ENCODE measurements around the gene WDR72.

Gene WDR72

GRCh38 chr15:53520996-53521395 is 238.5 kb downstream of the WDR72 start:
- no peak for TF ChIP-seq POLR2A (IDR thresholded peaks at IDR 0.05; ENCODE audit: low read depth, low read length)
- TF ChIP-seq POLR2AphosphoS5 (IDR thresholded peaks at IDR 0.05; ENCODE audit: low read depth, low read length), result no peak
- TF ChIP-seq TAF1 (IDR thresholded peaks at IDR 0.05; ENCODE audit: borderline replicate concordance, low read depth, low read length), result no peak
- DNase-seq (ENCODE audit: insufficient read length), result no peak
- FAIRE-seq, result no peak

GRCh38 chr15:53513431-53513830 is 246.0 kb downstream of the WDR72 start:
- DNase-seq (ENCODE audit: insufficient read length) (no peak), FAIRE-seq (no peak)
- TF ChIP-seq POLR2A (IDR thresholded peaks at IDR 0.05; ENCODE audit: low read depth, low read length) (no peak), TAF1 (IDR thresholded peaks at IDR 0.05; ENCODE audit: borderline replicate concordance, low read depth, low read length) (no peak), POLR2AphosphoS5 (IDR thresholded peaks at IDR 0.05; ENCODE audit: low read depth, low read length) (no peak)

- DNase-seq (ENCODE audit: insufficient read length) (no peak), FAIRE-seq (no peak)
- TF ChIP-seq POLR2A (IDR thresholded peaks at IDR 0.05; ENCODE audit: low read depth, low read length), result no peak
- no peak for TF ChIP-seq POLR2AphosphoS5 (IDR thresholded peaks at IDR 0.05; ENCODE audit: low read depth, low read length)
- no peak for TF ChIP-seq TAF1 (IDR thresholded peaks at IDR 0.05; ENCODE audit: borderline replicate concordance, low read depth, low read length)
Observed at GRCh38 chr15:53512029-53512428, 247.4 kb downstream of the WDR72 start.

- no peak for TF ChIP-seq TAF1 (IDR thresholded peaks at IDR 0.05; ENCODE audit: borderline replicate concordance, low read depth, low read length)
- no peak for TF ChIP-seq POLR2AphosphoS5 (IDR thresholded peaks at IDR 0.05; ENCODE audit: low read depth, low read length)
- TF ChIP-seq POLR2A (IDR thresholded peaks at IDR 0.05; ENCODE audit: low read depth, low read length), result no peak
- FAIRE-seq, result no peak
Observed at GRCh38 chr15:53511175-53511574, 248.3 kb downstream of the WDR72 start.

GRCh38 chr15:53506370-53506769 is 253.1 kb downstream of the WDR72 start:
- no peak for DNase-seq (ENCODE audit: insufficient read length)
- TF ChIP-seq POLR2A (IDR thresholded peaks at IDR 0.05; ENCODE audit: low read depth, low read length) (no peak), POLR2AphosphoS5 (IDR thresholded peaks at IDR 0.05; ENCODE audit: low read depth, low read length) (no peak), TAF1 (IDR thresholded peaks at IDR 0.05; ENCODE audit: borderline replicate concordance, low read depth, low read length) (no peak)
- FAIRE-seq, result no peak

More at GRCh38 chr15:53511175-53511574, 248.3 kb downstream of the WDR72 start:
- DNase-seq (ENCODE audit: insufficient read length), result no peak

- no peak for FAIRE-seq
- no peak for DNase-seq (ENCODE audit: insufficient read length)
- TF ChIP-seq TAF1 (IDR thresholded peaks at IDR 0.05; ENCODE audit: borderline replicate concordance, low read depth, low read length), result no peak
Observed at GRCh38 chr15:53498996-53499395, 260.5 kb downstream of the WDR72 start.

GRCh38 chr15:53490341-53490740 is 269.1 kb downstream of the WDR72 start:
- TF ChIP-seq POLR2A (IDR thresholded peaks at IDR 0.05; ENCODE audit: low read depth, low read length) (no peak), POLR2AphosphoS5 (IDR thresholded peaks at IDR 0.05; ENCODE audit: low read depth, low read length) (no peak), TAF1 (IDR thresholded peaks at IDR 0.05; ENCODE audit: borderline replicate concordance, low read depth, low read length) (no peak)
- FAIRE-seq (no peak), DNase-seq (ENCODE audit: insufficient read length) (no peak)

- TF ChIP-seq POLR2AphosphoS5 (IDR thresholded peaks at IDR 0.05; ENCODE audit: low read depth, low read length) (no peak), TAF1 (IDR thresholded peaks at IDR 0.05; ENCODE audit: borderline replicate concordance, low read depth, low read length) (no peak), POLR2A (IDR thresholded peaks at IDR 0.05; ENCODE audit: low read depth, low read length) (no peak)
- no peak for FAIRE-seq
- DNase-seq (ENCODE audit: insufficient read length), result no peak
Observed at GRCh38 chr15:53482055-53482454, 277.4 kb downstream of the WDR72 start.

GRCh38 chr15:53477981-53478766 is 281.3 kb downstream of the WDR72 start:
- DNase-seq (ENCODE audit: insufficient read length) (no peak), FAIRE-seq (no peak)
- TF ChIP-seq TAF1 (IDR thresholded peaks at IDR 0.05; ENCODE audit: borderline replicate concordance, low read depth, low read length) (no peak), POLR2AphosphoS5 (IDR thresholded peaks at IDR 0.05; ENCODE audit: low read depth, low read length) (no peak), POLR2A (IDR thresholded peaks at IDR 0.05; ENCODE audit: low read depth, low read length) (no peak)

- no peak for TF ChIP-seq TAF1 (IDR thresholded peaks at IDR 0.05; ENCODE audit: borderline replicate concordance, low read depth, low read length)
- no peak for TF ChIP-seq POLR2AphosphoS5 (IDR thresholded peaks at IDR 0.05; ENCODE audit: low read depth, low read length)
- TF ChIP-seq POLR2A (IDR thresholded peaks at IDR 0.05; ENCODE audit: low read depth, low read length), result no peak
- no peak for DNase-seq (ENCODE audit: insufficient read length)
- no peak for FAIRE-seq
Observed at GRCh38 chr15:53473886-53474285, 285.6 kb downstream of the WDR72 start.

GRCh38 chr15:53473435-53473834 is 286.0 kb downstream of the WDR72 start:
- DNase-seq (ENCODE audit: insufficient read length), result no peak
- no peak for FAIRE-seq
- TF ChIP-seq POLR2A (IDR thresholded peaks at IDR 0.05; ENCODE audit: low read depth, low read length), result no peak
- TF ChIP-seq POLR2AphosphoS5 (IDR thresholded peaks at IDR 0.05; ENCODE audit: low read depth, low read length), result no peak
- TF ChIP-seq TAF1 (IDR thresholded peaks at IDR 0.05; ENCODE audit: borderline replicate concordance, low read depth, low read length), result no peak

GRCh38 chr15:53472883-53473282 is 286.6 kb downstream of the WDR72 start:
- no peak for DNase-seq (ENCODE audit: insufficient read length)
- TF ChIP-seq POLR2AphosphoS5 (IDR thresholded peaks at IDR 0.05; ENCODE audit: low read depth, low read length), result no peak
- no peak for TF ChIP-seq POLR2A (IDR thresholded peaks at IDR 0.05; ENCODE audit: low read depth, low read length)
- no peak for TF ChIP-seq TAF1 (IDR thresholded peaks at IDR 0.05; ENCODE audit: borderline replicate concordance, low read depth, low read length)
- no peak for FAIRE-seq
